Neural progenitor cell (in vitro differentiated cells): ENCODE data around the gene EDEM3. TPM values are rescaled to one million over a fixed set of nuclear protein-coding genes. Genes with fewer than 3 reads are reported as not detected.

Experiments
- DNase-seq: peaks from one replicate; pipeline ENCODE4 v3.0.0-alpha.2; 2016; ENCODE audit warnings: low spot score
- H2AFZ ChIP-seq: fragments of 200-600 bp; sonication (generic); replicated peaks from 2 replicates; pipeline ENCODE4 v1.6.1; 2016; ENCODE audit warnings: antibody characterized with exemption
- H3F3A ChIP-seq: fragments of 200-600 bp; sonication (generic); 2 replicates; pipeline ENCODE4 v1.6.1; 2016; ENCODE audit warnings: antibody characterized with exemption, low read depth
- H3K27ac ChIP-seq: fragments of 200-600 bp; sonication (generic); 2 replicates; pipeline ENCODE4 v1.5.1; 2016; ENCODE audit warnings: mild to moderate bottlenecking
- H3K27me3 ChIP-seq: fragments of 200-600 bp; sonication (generic); 2 replicates; pipeline ENCODE4 v1.6.1; 2016; ENCODE audit warnings: mild to moderate bottlenecking, moderate library complexity
- H3K36me3 ChIP-seq: fragments of 200-600 bp; sonication (generic); 2 replicates; pipeline ENCODE4 v1.5.1; 2016
- H3K4me1 ChIP-seq: fragments of 200-600 bp; sonication (generic); 2 replicates; pipeline ENCODE4 v1.6.1; 2016; ENCODE audit warnings: mixed run types
- H3K4me2 ChIP-seq: fragments of 200-600 bp; sonication (generic); 2 replicates; pipeline ENCODE4 v1.6.1; 2016
- H3K4me3 ChIP-seq: fragments of 200-600 bp; sonication (generic); 2 replicates; pipeline ENCODE4 v1.5.1; 2016
- H3K79me2 ChIP-seq: fragments of 200-600 bp; sonication (generic); 2 replicates; pipeline ENCODE4 v1.6.1; 2016; ENCODE audit warnings: low read depth
- H3K9ac ChIP-seq: fragments of 200-600 bp; sonication (generic); 2 replicates; pipeline ENCODE4 v1.6.1; 2016
- H3K9me3 ChIP-seq: fragments of 200-600 bp; sonication (generic); 2 replicates; pipeline ENCODE4 v1.5.1; 2016; ENCODE audit warnings: low read depth
- H4K20me1 ChIP-seq: fragments of 200-600 bp; sonication (generic); 2 replicates; pipeline ENCODE4 v1.6.1; 2016; ENCODE audit warnings: low read depth
- H3K27ac Mint-ChIP-seq: 3 replicates; pipeline ENCODE4 v1.8.0; 2021; ENCODE audit warnings: mixed read lengths
- H3K27me3 Mint-ChIP-seq: 2 replicates; pipeline ENCODE4 v1.8.0; 2022; ENCODE audit warnings: low read depth, mild to moderate bottlenecking, inconsistent platforms, moderate library complexity, mixed read lengths; ENCODE audit not compliant: insufficient read depth
- H3K36me3 Mint-ChIP-seq: 3 replicates; pipeline ENCODE4 v1.8.0; 2021; ENCODE audit warnings: mixed read lengths
- H3K4me1 Mint-ChIP-seq: 3 replicates; pipeline ENCODE4 v1.8.0; 2021; ENCODE audit warnings: mixed read lengths
- H3K4me3 Mint-ChIP-seq: 3 replicates; pipeline ENCODE4 v1.8.0; 2021; ENCODE audit warnings: mild to moderate bottlenecking, moderate library complexity, mixed read lengths
- H3K9me3 Mint-ChIP-seq: 3 replicates; pipeline ENCODE4 v1.8.0; 2020; ENCODE audit warnings: mixed read lengths
- EZH2 ChIP-seq: fragments of 200-600 bp; sonication (generic); IDR thresholded peaks from 2 replicates; pipeline ENCODE4 v1.6.1; 2017; ENCODE audit warnings: antibody characterized with exemption, mild to moderate bottlenecking, moderate library complexity
- EZH2phosphoT487 ChIP-seq: fragments of 200-600 bp; sonication (generic); IDR thresholded peaks from 2 replicates; pipeline ENCODE4 v1.6.1; 2017; ENCODE audit warnings: antibody characterized with exemption
- total RNA-seq: library from RNA; depleted of rRNA; stranded (reverse); fragments of >200 nt; gene quantifications from 2 replicates; pipeline ENCODE4 v1.2.3, GENCODE V29; 2015; ENCODE audit warnings: low replicate concordance
- TF ChIP-seq, protein P1 (sequence below): fragments of 200-600 bp; sonication (generic); IDR thresholded peaks from 2 replicates; pipeline ENCODE4 v1.5.1; 2017; ENCODE audit warnings: antibody characterized with exemption, mild to moderate bottlenecking

The EDEM3 gene
- total RNA-seq, 1 donor from 2014 or later: 32.9 TPM

DNA sequence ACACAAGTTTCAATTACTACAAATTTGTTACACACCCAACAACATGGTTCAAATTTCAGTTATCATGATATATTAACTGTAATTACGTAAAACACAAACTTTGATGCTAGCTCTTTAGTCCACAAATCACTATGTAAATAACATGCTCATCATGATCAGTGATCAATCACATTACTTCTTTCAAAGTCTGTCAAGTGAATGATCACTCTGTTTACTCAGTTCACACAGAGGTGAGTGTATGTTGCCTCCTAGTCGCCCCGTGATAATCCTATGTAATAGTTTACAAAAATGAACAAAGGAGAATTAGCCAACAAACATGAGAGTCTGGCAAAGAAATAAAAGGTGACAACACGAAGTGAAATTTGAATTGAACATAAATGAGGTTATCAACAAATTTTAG is 14.3 kb downstream of the EDEM3 start:
- H3K27me3 Mint-ChIP-seq: no peaks in the 10 kb centered on the region
- H3K36me3 ChIP-seq: no peaks in the 10 kb centered on the region
- H3K4me3 Mint-ChIP-seq: no peak overlapping the region
- no peak overlapping the region for H3K4me2 ChIP-seq
- H4K20me1 ChIP-seq: no peaks in the 10 kb centered on the region
- H3K27ac ChIP-seq: no peak overlapping the region
- H3K4me1 Mint-ChIP-seq: no peaks in the 10 kb centered on the region
- H3F3A ChIP-seq: no peaks in the 10 kb centered on the region
- no peak overlapping the region for H3K9ac ChIP-seq
- H3K4me3 ChIP-seq: no peak overlapping the region
- no peak overlapping the region for H2AFZ ChIP-seq
- no peaks in the 10 kb centered on the region for H3K4me1 ChIP-seq
- H3K36me3 Mint-ChIP-seq: no peaks in the 10 kb centered on the region
- H3K9me3 ChIP-seq: no peaks in the 10 kb centered on the region
- H3K9me3 Mint-ChIP-seq: no peaks in the 10 kb centered on the region
- TF ChIP-seq EZH2phosphoT487: no peak
- no peak for TF ChIP-seq EZH2
- TF ChIP-seq, protein P1, sequence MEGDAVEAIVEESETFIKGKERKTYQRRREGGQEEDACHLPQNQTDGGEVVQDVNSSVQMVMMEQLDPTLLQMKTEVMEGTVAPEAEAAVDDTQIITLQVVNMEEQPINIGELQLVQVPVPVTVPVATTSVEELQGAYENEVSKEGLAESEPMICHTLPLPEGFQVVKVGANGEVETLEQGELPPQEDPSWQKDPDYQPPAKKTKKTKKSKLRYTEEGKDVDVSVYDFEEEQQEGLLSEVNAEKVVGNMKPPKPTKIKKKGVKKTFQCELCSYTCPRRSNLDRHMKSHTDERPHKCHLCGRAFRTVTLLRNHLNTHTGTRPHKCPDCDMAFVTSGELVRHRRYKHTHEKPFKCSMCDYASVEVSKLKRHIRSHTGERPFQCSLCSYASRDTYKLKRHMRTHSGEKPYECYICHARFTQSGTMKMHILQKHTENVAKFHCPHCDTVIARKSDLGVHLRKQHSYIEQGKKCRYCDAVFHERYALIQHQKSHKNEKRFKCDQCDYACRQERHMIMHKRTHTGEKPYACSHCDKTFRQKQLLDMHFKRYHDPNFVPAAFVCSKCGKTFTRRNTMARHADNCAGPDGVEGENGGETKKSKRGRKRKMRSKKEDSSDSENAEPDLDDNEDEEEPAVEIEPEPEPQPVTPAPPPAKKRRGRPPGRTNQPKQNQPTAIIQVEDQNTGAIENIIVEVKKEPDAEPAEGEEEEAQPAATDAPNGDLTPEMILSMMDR: no peak
- no peaks in the 10 kb centered on the region for H3K79me2 ChIP-seq
- no peak overlapping the region for H3K27ac Mint-ChIP-seq
- no peaks in the 10 kb centered on the region for H3K27me3 ChIP-seq
- DNase-seq: no peak

DNA sequence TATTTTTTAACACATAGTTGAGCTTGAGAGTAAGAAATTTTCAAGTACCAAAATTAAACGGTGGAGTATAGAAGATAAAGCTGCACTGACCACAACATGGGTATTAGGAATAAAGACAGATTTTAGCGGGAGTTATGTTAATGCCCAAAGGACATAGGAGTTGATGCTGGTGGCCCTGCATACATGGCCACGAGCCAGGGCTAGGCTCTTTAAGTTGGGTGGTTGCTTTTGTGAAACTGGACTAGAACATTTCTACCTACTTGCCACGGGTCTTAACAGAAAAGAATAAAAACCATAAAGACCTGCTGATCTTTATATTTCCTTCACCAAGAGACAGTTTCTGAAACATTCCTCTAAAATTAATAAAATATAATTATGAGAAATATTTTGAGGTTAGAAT is 14.9 kb downstream of the EDEM3 start:
- H3K9ac ChIP-seq: no peak overlapping the region
- H3F3A ChIP-seq: no peaks in the 10 kb centered on the region
- H4K20me1 ChIP-seq: no peaks in the 10 kb centered on the region
- no peaks in the 10 kb centered on the region for H3K36me3 ChIP-seq
- no peak for DNase-seq
- no peaks in the 10 kb centered on the region for H3K4me1 ChIP-seq
- no peaks in the 10 kb centered on the region for H3K9me3 ChIP-seq
- H3K79me2 ChIP-seq: no peaks in the 10 kb centered on the region
- H2AFZ ChIP-seq: no peak overlapping the region
- no peak overlapping the region for H3K4me3 Mint-ChIP-seq
- no peaks in the 10 kb centered on the region for H3K9me3 Mint-ChIP-seq
- H3K36me3 Mint-ChIP-seq: no peaks in the 10 kb centered on the region
- H3K4me2 ChIP-seq: no peak overlapping the region
- H3K27ac Mint-ChIP-seq: no peak overlapping the region
- H3K4me3 ChIP-seq: no peak overlapping the region
- H3K4me1 Mint-ChIP-seq: no peaks in the 10 kb centered on the region
- no peak overlapping the region for H3K27ac ChIP-seq
- no peaks in the 10 kb centered on the region for H3K27me3 ChIP-seq
- H3K27me3 Mint-ChIP-seq: no peaks in the 10 kb centered on the region
- no peak for TF ChIP-seq EZH2phosphoT487
- TF ChIP-seq EZH2: no peak
- TF ChIP-seq, protein P1: no peak

DNA sequence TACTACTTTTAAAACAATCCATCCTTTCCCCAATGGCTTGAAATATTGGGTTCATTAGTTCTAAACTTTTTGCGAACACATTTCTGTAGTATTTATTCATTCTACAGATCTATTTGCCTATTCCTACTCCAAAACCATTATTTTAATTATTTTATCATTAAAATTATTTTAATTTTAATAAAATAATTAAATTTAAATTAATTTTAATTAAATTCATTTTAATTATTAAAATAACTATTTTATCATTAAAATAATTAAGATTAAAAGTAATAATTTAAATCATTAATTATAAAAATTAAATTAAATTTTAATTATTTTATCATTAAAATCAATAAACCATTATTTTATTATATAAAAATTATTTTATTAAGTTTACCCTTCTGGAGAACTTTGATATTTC is 15.6 kb downstream of the EDEM3 start:
- TF ChIP-seq, protein P1: no peak
- TF ChIP-seq EZH2phosphoT487 (no peak), EZH2 (no peak)
- H3K4me1 Mint-ChIP-seq: no peaks in the 10 kb centered on the region
- Histone ChIP-seq H4K20me1 (no peaks in the 10 kb centered on the region), H3K36me3 (no peaks in the 10 kb centered on the region), H3K27ac (no peak overlapping the region), H3K4me3 (no peak overlapping the region), H3K4me1 (no peaks in the 10 kb centered on the region), H3K79me2 (no peaks in the 10 kb centered on the region), H2AFZ (no peak overlapping the region), H3K4me2 (no peak overlapping the region), H3K9me3 (no peaks in the 10 kb centered on the region), H3F3A (no peaks in the 10 kb centered on the region), H3K27me3 (no peaks in the 10 kb centered on the region), H3K9ac (no peak overlapping the region)
- DNase-seq: no peak
- no peak overlapping the region for H3K27ac Mint-ChIP-seq
- no peak overlapping the region for H3K4me3 Mint-ChIP-seq
- no peaks in the 10 kb centered on the region for H3K27me3 Mint-ChIP-seq
- H3K36me3 Mint-ChIP-seq: no peaks in the 10 kb centered on the region
- H3K9me3 Mint-ChIP-seq: no peaks in the 10 kb centered on the region
